Neural cell (in vitro differentiated cells): ENCODE data around the gene RARRES2.
"Not testable (repeated sequence)": the region's sequence is repeated elsewhere in the genome, so short reads cannot be mapped to it uniquely, and the experiment has no call there.

Experiments used
- CTCF ChIP-seq: fragments of 450-650 bp; IDR thresholded peaks from 2 replicates; pipeline ENCODE4 v1.5.1; 2014; ENCODE audit warnings: antibody characterized with exemption, mild to moderate bottlenecking, moderate library complexity; ENCODE audit not compliant: poor library complexity, severe bottlenecking
- EP300 ChIP-seq: fragments of 450-650 bp; conservative IDR thresholded peaks from 2 replicates; pipeline ENCODE4 v1.6.1; 2014; ENCODE audit warnings: antibody characterized with exemption, mild to moderate bottlenecking, moderate library complexity; ENCODE audit not compliant: poor library complexity, severe bottlenecking

- TF ChIP-seq CTCF, EP300: not testable (repeated sequence)
These were observed 43.5 kb downstream of the RARRES2 start for GRCh38 chr7:150297978-150298377.
